Activated CD8-positive, alpha-beta T cell treated with anti-CD3 and anti-CD28 coated beads for 36 hours (primary cell): Measurements from ENCODE around the gene TBC1D21. TPM values are rescaled to one million over a fixed set of nuclear protein-coding genes. Genes with fewer than 3 reads are reported as not detected.

Experiments
- ATAC-seq: fragments of 200-7000 bp; cut with Tn5 transposase; one replicate; pipeline ENCODE4 v1.10.0; 2021; ENCODE audit warnings: mild to moderate bottlenecking, moderate library complexity
- CTCF ChIA-PET: fragments of 350-600 bp; sonication (Branson Sonifier 250); formaldehyde crosslinking; loops from one replicate; lab custom pipeline; 2021; ENCODE audit warnings: antibody characterized with exemption; lab: Charles Lee
- POLR2A ChIA-PET: fragments of 350-600 bp; sonication (Branson Sonifier 250); formaldehyde crosslinking; loops from one replicate; lab custom pipeline; 2021; ENCODE audit warnings: antibody characterized with exemption; lab: Charles Lee
- DNase-seq: peaks from one replicate; pipeline ENCODE4 v3.0.0-alpha.2; 2020
- H3K27ac Mint-ChIP-seq: one replicate; pipeline ENCODE4 v1.8.0; 2021; ENCODE audit warnings: mild to moderate bottlenecking, mixed read lengths
- H3K27me3 Mint-ChIP-seq: one replicate; pipeline ENCODE4 v1.8.0; 2021; ENCODE audit warnings: mixed read lengths
- H3K36me3 Mint-ChIP-seq: one replicate; pipeline ENCODE4 v1.8.0; 2021; ENCODE audit warnings: low read depth, mixed read lengths
- H3K4me1 Mint-ChIP-seq: one replicate; pipeline ENCODE4 v1.8.0; 2021; ENCODE audit warnings: low read depth, mixed read lengths
- H3K4me3 Mint-ChIP-seq: one replicate; pipeline ENCODE4 v1.8.0; 2021; ENCODE audit warnings: mild to moderate bottlenecking, moderate library complexity, mixed read lengths
- H3K9me3 Mint-ChIP-seq: one replicate; pipeline ENCODE4 v1.8.0; 2021; ENCODE audit warnings: mixed read lengths
- intact Hi-C: fragments of 100-400 bp; cut with micrococcal nuclease; formaldehyde crosslinking; loops from one replicate; pipeline ENCODE4 v1.10.0; 2022
- total RNA-seq, 2 experiments: library from RNA; stranded (reverse); gene quantifications; one replicate each; pipeline ENCODE4 v1.2.3, GENCODE V29; 2021
- TF ChIP-seq, protein P1 (sequence below): fragments of 200-600 bp; IDR thresholded peaks from one replicate; pipeline ENCODE4 v1.8.0; 2022; ENCODE audit warnings: antibody characterized with exemption, mild to moderate bottlenecking

Gene TBC1D21
- total RNA-seq, 2 experiments from 2014 or later = not detected

DNA sequence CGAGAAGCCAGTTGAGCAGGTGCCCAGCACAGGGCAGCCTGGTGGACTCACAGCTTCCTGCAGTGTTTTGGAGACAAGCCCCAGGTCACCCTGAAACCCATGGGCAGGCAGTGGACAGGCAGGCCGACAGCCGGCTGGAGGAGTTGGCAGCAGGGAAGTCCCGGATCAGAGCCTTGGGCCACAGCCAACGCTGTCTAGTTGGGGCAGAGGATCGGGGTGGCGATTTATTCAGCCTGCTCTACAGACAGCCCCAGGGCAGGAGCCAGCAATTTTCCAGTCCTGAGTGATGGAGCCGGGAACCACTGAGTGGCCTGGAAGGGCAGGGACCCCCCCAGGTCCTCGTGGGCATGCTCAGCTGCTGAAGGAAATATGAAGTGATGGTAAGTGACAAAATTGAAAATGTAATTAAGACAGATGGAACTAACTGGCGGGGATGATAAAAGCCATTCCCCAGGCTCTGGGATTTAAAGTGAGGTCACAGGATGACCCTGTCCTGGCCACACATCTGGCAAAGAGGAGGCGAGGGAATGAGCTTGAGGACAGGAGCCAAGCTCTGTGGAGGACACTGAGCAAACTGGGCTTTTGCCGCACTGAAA lies 34.4 kb upstream of the TBC1D21 start:
- DNase-seq (no peak), ATAC-seq (no peak)
- Mint-ChIP-seq H3K27ac (no peak overlapping the region), H3K36me3 (no peaks in the 10 kb centered on the region), H3K4me3 (no peak overlapping the region), H3K27me3 (peaks cover 6% of the 10 kb centered on the region), H3K9me3 (no peaks in the 10 kb centered on the region), H3K4me1 (no peaks in the 10 kb centered on the region)
- CTCF ChIA-PET = no interaction called here
- intact Hi-C loops = no loop called here
- TF ChIP-seq, protein P1, sequence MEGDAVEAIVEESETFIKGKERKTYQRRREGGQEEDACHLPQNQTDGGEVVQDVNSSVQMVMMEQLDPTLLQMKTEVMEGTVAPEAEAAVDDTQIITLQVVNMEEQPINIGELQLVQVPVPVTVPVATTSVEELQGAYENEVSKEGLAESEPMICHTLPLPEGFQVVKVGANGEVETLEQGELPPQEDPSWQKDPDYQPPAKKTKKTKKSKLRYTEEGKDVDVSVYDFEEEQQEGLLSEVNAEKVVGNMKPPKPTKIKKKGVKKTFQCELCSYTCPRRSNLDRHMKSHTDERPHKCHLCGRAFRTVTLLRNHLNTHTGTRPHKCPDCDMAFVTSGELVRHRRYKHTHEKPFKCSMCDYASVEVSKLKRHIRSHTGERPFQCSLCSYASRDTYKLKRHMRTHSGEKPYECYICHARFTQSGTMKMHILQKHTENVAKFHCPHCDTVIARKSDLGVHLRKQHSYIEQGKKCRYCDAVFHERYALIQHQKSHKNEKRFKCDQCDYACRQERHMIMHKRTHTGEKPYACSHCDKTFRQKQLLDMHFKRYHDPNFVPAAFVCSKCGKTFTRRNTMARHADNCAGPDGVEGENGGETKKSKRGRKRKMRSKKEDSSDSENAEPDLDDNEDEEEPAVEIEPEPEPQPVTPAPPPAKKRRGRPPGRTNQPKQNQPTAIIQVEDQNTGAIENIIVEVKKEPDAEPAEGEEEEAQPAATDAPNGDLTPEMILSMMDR = no peak
- POLR2A ChIA-PET = no interaction called here

DNA sequence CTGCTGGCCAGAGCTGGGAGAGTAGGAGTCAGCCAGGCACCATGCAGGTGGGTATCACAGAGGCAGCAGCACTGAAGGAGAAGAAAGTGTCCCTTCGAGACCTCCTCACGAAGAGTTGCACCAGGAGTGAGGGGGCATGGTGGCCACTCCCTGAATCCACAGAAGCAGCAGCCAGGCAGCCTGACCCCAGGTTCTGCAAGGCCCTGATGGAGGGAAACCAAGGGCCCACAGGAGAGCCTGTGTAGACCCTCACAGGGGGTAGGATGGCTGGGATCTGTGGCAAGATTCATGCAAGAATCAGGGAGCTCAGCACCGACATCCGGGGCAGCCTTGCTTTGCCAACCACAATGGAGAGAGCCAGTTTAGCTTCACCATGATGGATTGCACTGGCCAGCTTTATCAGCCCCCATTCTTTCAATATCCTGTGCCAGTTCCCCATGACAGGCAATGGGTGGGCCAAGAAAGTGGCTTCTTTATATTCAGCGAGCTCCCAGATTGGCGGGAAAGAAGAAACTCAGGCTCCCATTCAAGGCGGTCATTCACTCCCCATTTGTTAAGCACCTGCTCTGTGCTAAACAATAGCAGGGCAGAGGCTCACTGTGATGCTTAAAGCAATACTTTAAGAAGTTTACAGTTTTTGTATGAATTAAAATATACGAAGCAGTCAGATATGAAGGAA lies 33.5 kb upstream of the TBC1D21 start:
- H3K27ac Mint-ChIP-seq = no peak overlapping the region
- no peaks in the 10 kb centered on the region for H3K4me1 Mint-ChIP-seq
- POLR2A ChIA-PET = no interaction called here
- DNase-seq (no peak), ATAC-seq (no peak)
- H3K27me3 Mint-ChIP-seq = peaks cover 6% of the 10 kb centered on the region
- H3K4me3 Mint-ChIP-seq = no peak overlapping the region
- TF ChIP-seq, protein P1 = no peak
- H3K36me3 Mint-ChIP-seq = no peaks in the 10 kb centered on the region
- H3K9me3 Mint-ChIP-seq = no peaks in the 10 kb centered on the region
- CTCF ChIA-PET = no interaction called here
- intact Hi-C loops = no loop called here

DNA sequence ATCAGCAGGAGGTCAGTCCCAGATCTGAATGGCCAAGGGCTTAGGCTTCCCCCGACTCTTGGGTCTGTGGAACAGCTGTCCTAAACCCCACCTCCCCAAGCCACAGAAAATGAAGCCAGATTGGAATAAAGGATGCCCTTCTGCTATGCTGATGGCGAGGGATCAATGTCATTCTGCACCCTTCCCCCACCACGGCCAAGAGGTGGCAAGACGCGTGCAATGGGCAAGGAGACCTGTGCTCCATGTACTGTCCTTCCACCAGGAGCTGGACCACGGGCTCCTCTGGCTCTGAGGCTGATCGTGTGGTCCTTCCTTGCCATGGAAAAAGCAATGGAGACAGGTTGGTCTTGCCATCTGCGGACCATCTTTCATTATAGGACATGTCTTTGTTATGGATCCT lies 32.6 kb upstream of the TBC1D21 start:
- no peaks in the 10 kb centered on the region for H3K4me1 Mint-ChIP-seq
- H3K27me3 Mint-ChIP-seq = peaks cover 2% of the 10 kb centered on the region
- ATAC-seq (no peak), DNase-seq (no peak)
- TF ChIP-seq, protein P1 = no peak
- ChIA-PET CTCF (no interaction called here), POLR2A (no interaction called here)
- H3K27ac Mint-ChIP-seq = no peak overlapping the region
- intact Hi-C loops = no loop called here
- H3K9me3 Mint-ChIP-seq = no peaks in the 10 kb centered on the region
- no peak overlapping the region for H3K4me3 Mint-ChIP-seq
- no peaks in the 10 kb centered on the region for H3K36me3 Mint-ChIP-seq

DNA sequence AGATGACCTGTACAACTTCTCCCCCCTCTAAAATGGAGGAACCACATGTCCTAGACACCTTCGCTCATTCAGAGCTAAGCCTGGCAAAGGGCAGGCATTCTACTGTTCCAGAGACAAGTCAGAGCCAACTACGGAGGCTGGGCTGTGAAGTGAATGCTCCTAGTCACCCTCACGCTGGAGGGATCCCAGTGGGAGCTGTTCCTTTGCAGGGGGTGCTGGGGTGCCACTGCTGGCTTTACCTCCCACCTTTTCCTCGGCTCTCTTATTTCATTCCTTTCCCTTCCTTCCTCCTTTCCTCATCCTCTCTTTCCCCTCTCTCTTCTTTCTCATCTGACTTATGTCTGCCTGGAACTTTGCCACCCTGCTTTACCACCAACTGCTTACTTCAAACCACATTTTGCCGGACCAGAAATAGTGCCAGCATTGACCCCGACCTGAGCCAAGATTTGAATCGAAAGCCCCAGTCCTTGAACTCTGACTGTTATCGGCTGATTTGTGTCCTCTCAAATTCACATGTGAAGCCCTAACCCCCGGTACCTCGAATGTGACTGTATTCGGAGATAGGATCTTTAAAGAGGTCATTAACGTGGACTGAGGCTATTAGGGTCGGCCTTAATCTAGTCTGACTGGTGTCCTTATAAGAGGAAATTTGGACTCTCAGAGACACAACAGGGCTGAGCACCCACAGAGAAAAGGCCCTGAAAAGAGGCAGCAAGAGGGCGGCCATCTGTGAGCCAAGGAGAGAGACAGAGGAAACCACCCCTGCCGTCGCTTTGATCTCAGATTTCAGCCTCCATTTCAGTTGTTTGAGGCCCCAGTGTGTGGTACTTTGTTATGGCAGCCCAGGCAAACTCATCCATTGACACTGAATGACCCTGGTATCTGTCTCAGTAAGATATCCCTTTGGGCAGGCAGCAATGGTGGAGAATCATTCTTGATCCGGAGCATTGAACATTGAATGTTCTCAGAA lies 31.3 kb upstream of the TBC1D21 start:
- ChIA-PET POLR2A (no interaction called here), CTCF (no interaction called here)
- H3K9me3 Mint-ChIP-seq = no peaks in the 10 kb centered on the region
- no peaks in the 10 kb centered on the region for H3K36me3 Mint-ChIP-seq
- no peak for DNase-seq
- no peak overlapping the region for H3K4me3 Mint-ChIP-seq
- no peak for ATAC-seq
- no peaks in the 10 kb centered on the region for H3K4me1 Mint-ChIP-seq
- TF ChIP-seq, protein P1 = no peak
- intact Hi-C loops = no loop called here
- H3K27me3 Mint-ChIP-seq = peaks cover 2% of the 10 kb centered on the region
- no peak overlapping the region for H3K27ac Mint-ChIP-seq
